ENCODE measurements around the gene CHGA.

- TF ChIP-seq CTCF (conservative IDR thresholded peaks at IDR 0.05; ENCODE audit: low read length) (no peak), EZH2phosphoT487 (IDR thresholded peaks at IDR 0.05; ENCODE audit: borderline replicate concordance) (no peak)
Observed at GRCh38 chr14:92982956-92983355, 60.0 kb downstream of the CHGA start.
